HG03565 (cell line): Measurements from ENCODE around the gene RNASE1.

ENCODE experiments used
- ATAC-seq: cut with Tn5 transposase; IDR thresholded peaks from one replicate; pipeline ENCODE4 v1.9.1; 2021; ENCODE audit warnings: mild to moderate bottlenecking, moderate library complexity; ENCODE audit not compliant: unreplicated experiment

Gene RNASE1

DNA sequence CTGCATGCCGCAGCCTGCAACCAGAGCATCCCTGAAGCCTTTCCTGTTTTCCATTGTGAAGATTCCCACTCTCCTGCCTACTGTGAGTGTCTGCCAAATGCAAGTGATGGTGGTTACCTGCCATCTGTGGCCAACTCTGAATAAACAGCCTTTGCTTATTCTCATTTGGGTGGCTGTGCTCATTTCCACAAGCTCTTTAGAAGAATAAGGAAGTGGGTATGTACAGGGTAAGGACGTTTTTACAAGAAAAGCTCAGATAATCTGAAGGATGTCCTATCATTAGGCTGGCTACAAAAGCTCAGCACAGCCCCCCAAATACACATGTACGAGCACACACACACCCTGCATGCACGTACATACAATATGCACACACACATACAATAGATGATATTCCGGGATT, 7.3 kb upstream of the RNASE1 start:
- ATAC-seq, result no peak

DNA sequence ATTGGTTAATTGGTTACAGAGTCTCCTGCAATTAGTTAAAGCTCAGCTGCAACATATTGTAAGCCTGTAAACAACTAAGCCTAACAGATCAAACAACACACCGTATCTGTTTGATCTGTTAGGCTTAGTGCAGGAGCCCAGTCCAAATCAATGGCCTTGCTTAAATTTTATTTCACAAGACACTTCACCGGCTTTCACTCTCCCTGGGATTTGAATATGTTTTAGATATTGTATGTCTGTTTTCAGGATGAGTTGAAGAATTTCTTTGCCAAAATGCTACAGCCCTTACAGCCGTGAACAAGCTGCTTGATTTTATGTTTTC, 5.5 kb upstream of the RNASE1 start:
- ATAC-seq, result no peak

DNA sequence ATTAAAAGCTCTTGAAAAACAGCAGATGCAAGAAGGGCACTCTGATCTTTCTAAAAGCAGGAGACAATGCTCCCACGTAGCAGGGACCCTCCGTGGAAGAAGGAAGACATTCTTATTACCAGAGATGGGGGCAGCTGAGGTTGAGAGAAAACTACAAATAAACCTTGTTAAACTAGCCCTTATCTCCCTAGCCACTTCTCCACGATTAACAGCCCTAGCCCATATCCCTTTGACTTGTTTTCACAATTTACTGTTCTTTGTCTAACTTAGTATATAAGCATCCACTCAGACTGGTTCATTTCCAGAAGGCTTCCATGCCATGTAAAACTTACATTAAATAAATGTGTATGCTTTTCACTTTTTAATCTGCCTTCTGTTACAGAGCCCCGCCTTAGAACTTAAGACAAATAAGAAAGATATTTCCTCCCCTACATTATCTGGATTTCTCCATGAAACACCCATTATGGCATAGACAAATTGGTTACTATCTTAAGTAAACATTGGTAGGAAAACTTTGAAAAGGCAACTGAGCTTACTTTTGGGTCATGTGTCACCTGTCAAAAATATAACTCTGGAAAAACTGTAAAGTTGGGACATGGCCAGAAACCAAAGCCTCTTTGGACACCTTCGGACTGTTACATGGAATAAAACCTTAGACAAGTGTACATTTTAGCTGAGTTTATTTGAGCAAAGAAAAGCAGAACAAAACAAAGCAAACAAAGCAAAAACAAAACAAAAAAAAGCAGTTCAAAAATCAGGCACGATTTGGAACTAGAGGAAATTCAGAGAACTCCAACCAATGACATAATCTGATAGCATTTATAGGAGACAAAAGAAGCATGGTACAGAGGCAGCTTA, 4.9 kb upstream of the RNASE1 start:
- no peak for ATAC-seq

GRCh38 chr14:20805485-20805884, 2.8 kb upstream of the RNASE1 start:
- no peak for ATAC-seq

GRCh38 chr14:20803223-20803622, 579 bp upstream of the RNASE1 start:
- ATAC-seq, result no peak

DNA sequence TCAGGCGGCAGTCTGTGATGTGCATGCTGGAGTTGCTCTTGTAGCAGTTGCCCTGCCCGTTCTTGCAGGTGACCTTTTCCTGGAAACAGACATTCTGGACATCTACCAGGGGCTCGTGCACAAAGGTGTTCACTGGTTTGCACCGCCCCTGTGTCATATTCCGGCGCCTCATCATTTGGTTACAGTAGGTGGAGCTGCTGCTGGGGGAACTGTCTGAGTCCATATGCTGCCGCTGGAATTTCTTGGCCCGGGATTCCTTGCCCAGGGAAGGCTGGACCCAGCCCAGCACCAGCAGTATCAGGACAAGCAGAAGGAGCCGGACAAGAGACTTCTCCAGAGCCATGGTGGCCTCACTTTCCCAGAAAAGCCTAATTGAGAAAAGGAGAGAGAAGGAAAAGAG, 918 bp downstream of the RNASE1 start:
- no peak for ATAC-seq

- ATAC-seq, result no peak
Measured at GRCh38 chr14:20799892-20800544, 2.6 kb downstream of the RNASE1 start.

DNA sequence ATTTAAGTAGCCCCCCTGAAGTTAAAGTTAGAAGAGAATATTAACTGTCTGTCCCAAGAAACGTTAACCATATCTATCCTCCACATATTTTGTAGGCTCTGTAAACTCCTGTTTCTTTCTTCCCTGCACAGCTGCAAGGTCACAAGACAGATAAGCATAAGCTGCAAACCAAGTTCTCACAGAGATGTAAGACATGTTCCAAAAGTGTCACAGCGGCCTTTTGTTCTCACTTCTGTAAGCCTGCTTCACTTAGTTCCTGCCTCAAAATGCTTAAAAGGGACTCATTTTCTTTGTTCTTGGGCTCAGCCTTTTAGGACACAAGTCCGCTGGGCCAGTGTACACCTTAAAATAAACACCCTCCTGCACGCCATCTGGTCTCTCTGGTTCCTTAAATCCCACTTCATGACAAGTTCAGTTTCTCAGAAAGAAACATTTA, 3.2 kb downstream of the RNASE1 start:
- no peak for ATAC-seq

DNA sequence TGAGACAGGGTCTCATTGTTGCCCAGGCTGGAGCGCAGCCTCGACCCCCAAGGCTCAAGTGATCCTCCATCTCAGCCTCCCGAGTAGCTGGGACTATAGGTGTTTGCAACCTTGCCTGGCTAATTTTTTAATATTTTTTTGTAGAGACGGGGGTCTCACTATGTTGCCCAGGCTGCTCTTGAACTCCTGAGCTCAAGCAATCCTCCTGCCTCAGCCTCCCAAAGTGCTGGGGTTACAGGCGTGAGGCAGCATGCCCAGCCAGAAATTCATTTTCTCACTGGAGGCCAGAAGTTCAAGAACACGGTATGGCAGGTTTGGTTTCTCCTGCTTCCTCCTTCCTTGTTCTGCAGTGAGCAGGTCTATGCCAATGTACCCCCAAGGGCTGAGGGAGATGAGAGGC, 3.7 kb downstream of the RNASE1 start:
- no peak for ATAC-seq

- ATAC-seq, result no peak
Measured at GRCh38 chr14:20798318-20798717, 4.3 kb downstream of the RNASE1 start.

DNA sequence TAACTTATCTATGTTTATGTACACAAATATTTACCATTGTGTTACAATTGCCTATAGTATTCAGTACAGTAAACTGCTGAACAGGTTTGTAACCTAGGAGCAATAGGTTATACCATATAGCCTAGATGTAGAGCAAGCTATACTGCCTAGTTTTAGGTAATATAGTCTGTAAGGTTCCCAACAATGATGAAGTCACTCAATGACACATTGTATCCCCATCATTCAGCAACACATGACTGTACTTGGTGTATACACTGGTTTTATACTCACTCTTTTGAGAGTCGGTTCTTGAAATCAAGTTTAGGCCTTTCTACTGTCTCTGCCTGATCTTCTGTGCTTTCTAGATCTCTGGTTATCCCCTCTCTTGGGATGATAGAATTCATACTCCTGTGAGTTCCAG, 5.5 kb downstream of the RNASE1 start:
- ATAC-seq, result no peak

- no peak for ATAC-seq
Measured at GRCh38 chr14:20794644-20795369, 7.8 kb downstream of the RNASE1 start.

DNA sequence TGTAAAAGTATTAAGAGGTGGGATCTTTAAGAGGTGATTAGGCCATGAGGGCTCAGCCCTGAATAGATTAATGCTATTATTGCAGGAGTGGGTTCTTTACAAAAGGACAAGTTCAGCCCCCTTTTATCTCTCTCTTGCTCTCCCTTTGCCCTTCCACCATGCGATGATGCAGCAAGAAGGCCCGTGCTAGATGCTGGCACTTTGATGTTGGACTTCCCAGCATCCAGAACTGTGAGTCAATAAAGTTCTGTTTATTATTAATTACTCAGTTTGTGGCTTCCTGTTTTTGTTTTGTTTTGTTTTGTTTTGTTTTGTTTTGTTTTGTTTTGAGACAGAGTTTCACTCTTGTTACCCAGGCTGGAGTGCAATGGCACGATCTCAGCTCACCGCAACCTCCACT, 10.1 kb downstream of the RNASE1 start:
- no peak for ATAC-seq

DNA sequence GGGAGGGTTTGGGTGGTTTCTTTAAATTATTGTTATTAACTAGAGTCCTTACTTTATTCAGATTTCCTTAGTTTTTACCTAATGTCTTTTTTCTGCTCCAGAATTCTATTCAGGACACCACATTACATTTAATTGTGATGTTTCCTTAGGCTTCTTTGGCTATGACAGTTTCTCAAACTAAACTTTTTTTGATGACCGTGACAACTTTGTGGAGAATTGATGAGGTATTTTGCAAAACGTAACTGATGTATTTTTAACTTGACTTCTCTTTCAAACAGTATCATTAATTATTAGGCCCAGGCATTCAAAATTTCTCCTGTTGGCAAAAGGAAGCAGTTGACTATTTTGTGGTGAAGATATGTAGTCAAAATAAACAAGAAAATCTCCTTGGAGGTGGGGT, 11.0 kb downstream of the RNASE1 start:
- no peak for ATAC-seq

GRCh38 chr14:20791187-20791586, 11.5 kb downstream of the RNASE1 start:
- ATAC-seq, result no peak

DNA sequence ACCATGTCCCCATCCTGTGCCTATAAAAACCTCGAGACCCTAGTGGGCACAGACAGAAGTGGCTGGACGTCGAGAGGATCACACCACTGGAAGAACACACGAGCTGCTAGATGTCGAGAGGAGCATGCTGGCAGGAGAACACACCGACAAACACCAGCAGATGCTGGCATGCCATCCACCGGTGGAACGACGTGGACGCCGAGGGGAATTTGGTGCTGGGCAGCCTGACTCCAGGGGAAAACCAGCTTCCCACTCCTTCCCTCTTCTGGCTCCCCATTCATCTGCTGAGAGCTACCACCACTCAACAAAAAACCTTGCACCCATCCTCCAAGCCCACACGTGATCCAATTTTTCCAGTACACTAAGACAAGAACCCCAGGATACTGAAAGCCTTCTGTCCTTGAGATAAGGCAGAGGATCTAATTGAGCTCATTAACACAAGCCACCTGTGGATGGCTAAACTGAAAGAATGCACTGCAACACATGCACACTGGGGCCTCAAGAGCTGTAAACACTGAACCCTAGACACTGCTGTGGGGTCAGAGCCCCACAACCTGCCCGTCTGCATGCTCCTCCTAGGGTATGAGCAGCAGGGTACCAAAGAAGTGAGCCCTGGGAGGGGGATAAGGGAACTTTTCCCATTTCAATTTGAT, 12.1 kb downstream of the RNASE1 start:
- ATAC-seq, result no peak

- no peak for ATAC-seq
Measured at GRCh38 chr14:20789230-20789813, 13.3 kb downstream of the RNASE1 start.

- ATAC-seq, result no peak
Measured at GRCh38 chr14:20787025-20787424, 15.6 kb downstream of the RNASE1 start.

DNA sequence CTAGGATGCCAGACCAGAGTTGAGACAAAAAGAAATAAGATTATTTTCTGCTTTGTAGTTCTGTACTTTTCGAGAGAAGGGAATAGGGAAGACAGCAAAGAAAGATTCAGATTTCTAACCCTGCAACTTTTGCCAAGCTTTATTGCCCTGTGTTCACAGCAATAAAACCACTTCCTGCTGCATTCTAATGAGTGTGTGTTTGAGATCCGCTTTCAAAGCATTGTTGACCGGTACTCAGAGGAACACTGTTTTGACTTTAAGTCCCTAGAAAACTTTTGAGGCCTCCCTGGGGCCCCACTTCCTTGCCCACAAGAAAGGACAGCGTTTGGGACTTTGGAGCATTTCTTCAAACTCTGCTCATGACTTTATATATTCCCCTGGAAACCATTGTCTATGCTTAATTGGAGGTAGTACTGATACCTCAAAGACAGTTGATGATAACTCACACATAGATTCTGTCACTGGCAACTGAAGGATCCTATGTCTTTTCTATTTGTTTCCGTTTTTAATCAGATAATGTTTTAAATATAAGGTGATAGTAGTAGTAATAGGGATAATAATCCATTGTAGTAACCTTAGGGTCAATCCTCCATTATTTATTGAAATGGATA, 20.3 kb downstream of the RNASE1 start:
- ATAC-seq, result peak; percentile 41

GRCh38 chr14:20781803-20782202, 20.8 kb downstream of the RNASE1 start:
- no peak for ATAC-seq

- ATAC-seq, result no peak
Measured at GRCh38 chr14:20775901-20776300, 26.7 kb downstream of the RNASE1 start.
